HG02870 (cell line): ENCODE results near the gene CHRND.
"Not testable (repeated sequence)": the region's sequence is repeated elsewhere in the genome, so short reads cannot be mapped to it uniquely, and the experiment has no call there.

Experiments used
- ATAC-seq: cut with Tn5 transposase; IDR thresholded peaks from one replicate; pipeline ENCODE4 v1.9.1; 2021; ENCODE audit warnings: mild to moderate bottlenecking, moderate library complexity; ENCODE audit not compliant: unreplicated experiment

Gene CHRND

GRCh38 chr2:232570481-232570880 is 44.5 kb downstream of the CHRND start:
- ATAC-seq = not testable (repeated sequence)

- no peak for ATAC-seq
These were observed 45.1 kb downstream of the CHRND start for GRCh38 chr2:232571026-232571474.

GRCh38 chr2:232573042-232573441 is 47.1 kb downstream of the CHRND start:
- ATAC-seq = no peak

GRCh38 chr2:232573771-232574435 is 47.9 kb downstream of the CHRND start:
- ATAC-seq = no peak

GRCh38 chr2:232574674-232575403 is 48.9 kb downstream of the CHRND start:
- ATAC-seq = no peak

- ATAC-seq = no peak
These were observed 49.4 kb downstream of the CHRND start for GRCh38 chr2:232575404-232575746.

GRCh38 chr2:232576995-232577394 is 51.0 kb downstream of the CHRND start:
- ATAC-seq = no peak

GRCh38 chr2:232577841-232578240 is 51.9 kb downstream of the CHRND start:
- no peak for ATAC-seq

- no peak for ATAC-seq
These were observed 52.7 kb downstream of the CHRND start for GRCh38 chr2:232578626-232579025.

GRCh38 chr2:232580648-232580981 is 54.7 kb downstream of the CHRND start:
- no peak for ATAC-seq

- no peak for ATAC-seq
These were observed 55.8 kb downstream of the CHRND start for GRCh38 chr2:232581725-232582124.

GRCh38 chr2:232584238-232584637 is 58.3 kb downstream of the CHRND start:
- ATAC-seq = no peak
